Right atrium auricular region (tissue), 2 donors: Measurements from ENCODE around the gene OR8J1. TPM values are rescaled to one million over a fixed set of nuclear protein-coding genes. Genes with fewer than 3 reads are reported as not detected.

ENCODE experiments used
- DNase-seq: peaks from one replicate; pipeline ENCODE4 v3.0.0-alpha.2; 2019; ENCODE audit warnings: low spot score
- H3K27ac ChIP-seq, 2 donors: fragments of 200-600 bp; sonication (generic); 1 replicate in 1 of 2; 2 replicates in 1 of 2; pipeline ENCODE4 v1.5.1; 2016 to 2019
- H3K27me3 ChIP-seq, 2 donors: fragments of 200-600 bp; sonication (generic); one replicate each; pipeline versions ENCODE4 v1.5.1 to v1.6.0; 2017 to 2019
- H3K36me3 ChIP-seq: fragments of 200-600 bp; sonication (generic); one replicate; pipeline ENCODE4 v1.5.1; 2016
- H3K4me1 ChIP-seq, 2 donors: fragments of 200-600 bp; sonication (generic); one replicate each; pipeline versions ENCODE4 v1.5.1 to v1.6.0; 2017 to 2019
- H3K4me3 ChIP-seq, 2 donors: fragments of 200-600 bp; sonication (generic); 1 replicate in 1 of 2; 2 replicates in 1 of 2; pipeline ENCODE4 v1.5.1; 2017 to 2019; ENCODE audit warnings: mild to moderate bottlenecking in 1 of 2, moderate library complexity in 1 of 2
- H3K9me3 ChIP-seq, 2 donors: fragments of 200-600 bp; sonication (generic); one replicate each; pipeline ENCODE4 v1.5.1; 2019
- CTCF ChIP-seq, 2 donors: fragments of 200-600 bp; sonication (generic); IDR thresholded peaks; one replicate each; pipeline ENCODE4 v1.5.1; 2019; ENCODE audit warnings: antibody characterized with exemption in 2 of 2
- total RNA-seq, 2 donors: library from RNA; depleted of rRNA; stranded (reverse); fragments of >200 nt; gene quantifications; one replicate each; pipeline ENCODE4 v1.1.0, GENCODE V29; 2016

OR8J1 gene, protein sequence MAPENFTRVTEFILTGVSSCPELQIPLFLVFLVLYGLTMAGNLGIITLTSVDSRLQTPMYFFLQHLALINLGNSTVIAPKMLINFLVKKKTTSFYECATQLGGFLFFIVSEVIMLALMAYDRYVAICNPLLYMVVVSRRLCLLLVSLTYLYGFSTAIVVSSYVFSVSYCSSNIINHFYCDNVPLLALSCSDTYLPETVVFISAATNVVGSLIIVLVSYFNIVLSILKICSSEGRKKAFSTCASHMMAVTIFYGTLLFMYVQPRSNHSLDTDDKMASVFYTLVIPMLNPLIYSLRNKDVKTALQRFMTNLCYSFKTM
- not detected for total RNA-seq

GRCh38 chr11:56353991-56354390, at the start of gene OR8J1:
Gene OR8J1, plus strand, starts transcription at chr11:56354291. Its CDS starts 5,956 bp downstream, at chr11:56360247.
- TF ChIP-seq CTCF (IDR thresholded peaks at IDR 0.05), result no peak
- H3K27me3 ChIP-seq, result no peaks in the 10 kb centered on the region
- no peaks in the 10 kb centered on the region for H3K36me3 ChIP-seq
- H3K27ac ChIP-seq, result no peak within 1 kb of the TSS
- no peak for DNase-seq
- H3K4me3 ChIP-seq, result no peak within 1 kb of the TSS
- no peaks in the 10 kb centered on the region for H3K9me3 ChIP-seq
- H3K4me1 ChIP-seq, result no peaks in the 10 kb centered on the region

GRCh38 chr11:56307836-56308235, 46.3 kb upstream of the OR8J1 start:
- Histone ChIP-seq H3K4me3 (no peak overlapping the region), H3K36me3 (no peaks in the 10 kb centered on the region), H3K9me3 (peaks cover 0 to 13% of the 10 kb centered on the region in 2 donors), H3K27me3 (no peaks in the 10 kb centered on the region), H3K4me1 (no peaks in the 10 kb centered on the region), H3K27ac (no peak overlapping the region)
- DNase-seq, result no peak
- no peak for TF ChIP-seq CTCF (IDR thresholded peaks at IDR 0.05)

GRCh38 chr11:56314844-56315243, 39.2 kb upstream of the OR8J1 start, which contains the start of gene OR8K3:
Gene OR8K3, plus strand, starts transcription at chr11:56315144. Its CDS starts 3,163 bp downstream, at chr11:56318307.
- Histone ChIP-seq H3K4me3 (no peak within 1 kb of the TSS), H3K27me3 (no peaks in the 10 kb centered on the region), H3K9me3 (no peaks in the 10 kb centered on the region), H3K36me3 (no peaks in the 10 kb centered on the region), H3K27ac (no peak within 1 kb of the TSS), H3K4me1 (no peaks in the 10 kb centered on the region)
- TF ChIP-seq CTCF (IDR thresholded peaks at IDR 0.05), result no peak
- no peak for DNase-seq

DNA sequence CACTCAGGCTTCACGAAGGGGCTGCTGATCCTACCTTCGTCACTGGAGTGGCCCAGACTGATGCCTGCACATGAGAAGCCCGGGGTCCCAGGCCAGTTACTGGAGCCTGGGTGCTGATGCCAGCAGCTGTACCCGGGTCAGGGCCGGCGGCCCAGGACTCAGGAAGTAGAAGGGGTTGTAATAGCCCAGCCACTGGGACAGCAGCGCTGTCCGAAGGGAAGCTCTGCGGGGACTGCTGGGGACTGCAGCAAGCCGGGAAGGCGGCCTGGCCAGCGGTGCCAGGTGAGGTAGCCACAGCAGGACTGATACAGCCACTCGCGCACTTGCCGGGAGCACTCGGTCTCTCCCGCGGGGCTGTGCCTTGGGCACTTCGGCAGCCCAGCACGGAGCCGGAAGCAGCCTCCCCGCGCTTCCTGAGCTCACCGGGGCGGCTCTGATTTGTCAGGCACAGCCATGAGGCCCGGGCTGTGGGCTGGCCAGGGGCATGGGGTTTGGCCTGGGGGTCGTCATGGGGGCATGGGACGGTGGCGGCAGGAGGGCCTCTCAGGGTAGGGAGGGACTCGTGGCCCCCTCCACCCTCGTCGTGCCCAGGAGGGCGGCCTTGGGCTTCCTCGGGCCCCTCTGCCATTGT, 22.1 kb upstream of the OR8J1 start:
- H3K27me3 ChIP-seq, result no peaks in the 10 kb centered on the region
- no peaks in the 10 kb centered on the region for H3K36me3 ChIP-seq
- H3K27ac ChIP-seq, result no peak overlapping the region
- DNase-seq, result no peak
- TF ChIP-seq CTCF (IDR thresholded peaks at IDR 0.05), result no peak
- H3K9me3 ChIP-seq, result no peaks in the 10 kb centered on the region
- no peaks in the 10 kb centered on the region for H3K4me1 ChIP-seq
- no peak overlapping the region for H3K4me3 ChIP-seq

GRCh38 chr11:56333156-56333555, 20.9 kb upstream of the OR8J1 start:
- DNase-seq, result no peak
- H3K4me3 ChIP-seq, result no peak overlapping the region
- no peak overlapping the region for H3K27ac ChIP-seq
- H3K4me1 ChIP-seq, result no peaks in the 10 kb centered on the region
- no peaks in the 10 kb centered on the region for H3K27me3 ChIP-seq
- H3K9me3 ChIP-seq, result no peaks in the 10 kb centered on the region
- no peaks in the 10 kb centered on the region for H3K36me3 ChIP-seq
- TF ChIP-seq CTCF (IDR thresholded peaks at IDR 0.05), result no peak
